A549 treated with AZD2906 at 1 μM for 4 hours (cell line): ENCODE data around the gene FBXO36. TPM values are rescaled to one million over a fixed set of nuclear protein-coding genes. Genes with fewer than 3 reads are reported as not detected.

Experiments used
- total RNA-seq: library from RNA; stranded (reverse); fragments of 200-300 nt; extraction: Qiagen RNA extraction; gene quantifications from 5 replicates; pipeline ENCODE4 v1.2.3, GENCODE V29; 2022

FBXO36 gene, protein sequence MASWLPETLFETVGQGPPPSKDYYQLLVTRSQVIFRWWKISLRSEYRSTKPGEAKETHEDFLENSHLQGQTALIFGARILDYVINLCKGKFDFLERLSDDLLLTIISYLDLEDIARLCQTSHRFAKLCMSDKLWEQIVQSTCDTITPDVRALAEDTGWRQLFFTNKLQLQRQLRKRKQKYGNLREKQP
- 0.93 to 1.7 TPM (median 1.3 TPM) in 5 replicates for total RNA-seq

DNA sequence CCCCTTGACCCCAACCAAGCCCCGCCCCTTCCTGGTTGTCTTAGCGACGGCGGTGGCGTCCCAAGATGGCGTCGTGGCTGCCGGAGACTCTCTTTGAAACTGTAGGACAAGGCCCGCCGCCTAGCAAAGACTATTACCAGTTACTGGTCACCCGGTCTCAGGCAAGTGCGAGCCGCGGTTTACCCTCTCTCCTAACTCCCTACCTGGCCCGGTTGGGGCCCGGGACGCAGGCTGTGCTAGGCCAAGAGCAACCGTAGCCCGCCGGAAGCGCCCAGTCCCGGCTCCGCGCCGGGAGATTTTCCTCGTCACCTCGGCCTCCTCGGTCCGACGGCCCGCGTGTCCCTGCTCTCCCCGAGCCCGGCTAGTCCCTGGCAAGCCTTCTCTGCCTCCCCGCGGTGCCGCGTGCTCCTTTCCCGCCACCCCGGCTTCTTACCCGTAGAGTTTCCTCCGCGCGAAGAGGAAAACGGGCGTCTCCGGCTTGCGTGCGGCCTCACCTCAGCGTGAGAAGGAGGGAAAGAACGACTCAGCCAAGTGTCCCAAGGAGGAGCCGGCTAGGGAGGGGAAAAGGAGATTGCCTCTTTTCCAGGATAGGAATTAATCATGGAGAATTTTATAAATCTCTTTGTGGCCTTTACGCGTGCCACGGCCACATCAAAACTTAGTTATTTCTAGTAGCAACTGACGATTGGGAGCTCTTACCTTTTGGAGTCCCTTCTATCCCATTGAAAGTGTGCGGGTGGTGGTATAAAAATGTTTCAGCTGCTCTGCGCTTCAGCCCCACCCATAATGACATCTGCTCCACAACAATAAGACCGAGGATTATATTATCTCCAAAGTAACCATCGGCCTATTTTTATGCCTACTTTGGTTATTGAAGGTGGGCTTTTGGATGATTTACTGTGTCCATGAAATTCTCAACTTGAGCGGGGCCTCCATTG is at the start of gene FBXO36:
Gene FBXO36, plus strand, starts transcription at position 55 of the 938 bp plus-strand sequence. Its CDS starts 11 bp downstream, at position 66.

DNA sequence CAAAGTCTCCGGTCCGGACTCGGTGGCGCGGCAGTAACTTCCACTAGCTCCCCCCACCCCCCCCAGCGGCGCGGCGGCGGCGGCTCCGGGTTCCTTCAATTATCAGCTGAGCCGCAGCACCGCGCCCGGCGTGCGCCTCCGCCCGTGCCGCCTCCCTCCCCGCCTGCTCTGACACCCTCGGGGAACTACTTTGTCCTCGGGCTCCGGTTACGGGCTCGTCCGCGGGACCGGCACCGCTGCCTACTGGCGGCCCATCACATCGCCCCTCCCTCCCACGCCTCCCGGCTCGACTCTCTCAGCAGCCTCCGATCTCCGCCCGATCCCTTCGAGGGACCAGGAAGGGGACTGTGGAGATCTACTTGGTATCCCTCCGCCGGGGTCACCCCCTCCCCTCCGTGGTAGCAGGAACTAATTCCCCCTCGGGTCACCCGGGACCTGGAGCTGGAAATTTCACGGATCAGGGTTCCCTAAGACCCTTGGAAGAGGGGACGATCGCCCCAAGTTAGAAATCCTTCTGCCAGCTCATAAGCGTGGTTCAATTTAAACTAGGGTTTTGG is 333 bp upstream of the FBXO36 start, which contains the start of gene TRIP12:
Gene TRIP12, minus strand, starts transcription at position 118 of the 557 bp plus-strand sequence. CDS start 41,930 bp downstream, outside the sequence.

Other genes with a start within 250 kb of the FBXO36 start
- 10.0 to 13.7 TPM (median 11.8 TPM) in 5 replicates for gene DNER, start 207.9 kb upstream of the FBXO36 start, total RNA-seq
- gene TRIP12, start 494 bp upstream of the FBXO36 start, total RNA-seq = 70.1 to 130 TPM (median 91.7 TPM) in 5 replicates
- 0.64 to 1.1 TPM (median 0.83 TPM) in 5 replicates for gene SLC16A14, start 146.4 kb downstream of the FBXO36 start, total RNA-seq